Cardiac muscle cell (in vitro differentiated cells and primary cell): Measurements from ENCODE around the gene CAMKMT. TPM values are rescaled to one million over a fixed set of nuclear protein-coding genes. Genes with fewer than 3 reads are reported as not detected.
A peak's percentile ranks its signal among the peaks of the same experiment; 100 is the strongest.

Experiments
- DNase-seq, 2 donors: peaks; one replicate each; pipeline versions ENCODE4 v3.0.0 to v3.0.0-alpha.2; 2010 to 2017; ENCODE audit warnings: low read depth in 1 of 2, low spot score in 1 of 2
- H3K27ac ChIP-seq: fragments of 200-600 bp; sonication (generic); 2 replicates; pipeline ENCODE4 v1.5.1; 2016
- H3K27me3 ChIP-seq: fragments of 200-600 bp; sonication (generic); 2 replicates; pipeline ENCODE4 v1.6.0; 2016; ENCODE audit warnings: control low read depth
- H3K36me3 ChIP-seq: fragments of 200-600 bp; sonication (generic); 2 replicates; pipeline ENCODE4 v1.5.1; 2016; ENCODE audit warnings: control low read depth
- H3K4me1 ChIP-seq: fragments of 200-600 bp; sonication (generic); 2 replicates; pipeline ENCODE4 v1.8.1; 2017; ENCODE audit warnings: low read depth, mild to moderate bottlenecking, mixed run types
- H3K4me3 ChIP-seq: fragments of 200-600 bp; sonication (generic); 2 replicates; pipeline ENCODE4 v1.5.1; 2016; ENCODE audit warnings: mild to moderate bottlenecking
- H3K9me3 ChIP-seq: fragments of 200-600 bp; sonication (generic); 2 replicates; pipeline ENCODE4 v1.5.1; 2017; ENCODE audit warnings: low read depth, mild to moderate bottlenecking, control low read depth
- polyA plus RNA-seq: library from polyadenylated mRNA; unstranded; fragments of >200 nt; fragmentation: Nextera tagmentation; extraction: Ambion mirVana; gene quantifications from 2 replicates; pipeline ENCODE4 v1.2.1, GENCODE V29; 2016
- total RNA-seq: library from RNA; depleted of rRNA; stranded (reverse); fragments of >200 nt; gene quantifications from 2 replicates; pipeline ENCODE4 v1.2.3, GENCODE V29; 2016
- TF ChIP-seq, protein P1 (sequence below): IDR thresholded peaks from 2 replicates; pipeline ENCODE4 v1.5.1; 2012; ENCODE audit warnings: low read depth, mild to moderate bottlenecking, low read length

CAMKMT gene
- total and polyA plus RNA-seq, 2 experiments from 2014 or later, result 16.9 to 20.6 TPM

DNA sequence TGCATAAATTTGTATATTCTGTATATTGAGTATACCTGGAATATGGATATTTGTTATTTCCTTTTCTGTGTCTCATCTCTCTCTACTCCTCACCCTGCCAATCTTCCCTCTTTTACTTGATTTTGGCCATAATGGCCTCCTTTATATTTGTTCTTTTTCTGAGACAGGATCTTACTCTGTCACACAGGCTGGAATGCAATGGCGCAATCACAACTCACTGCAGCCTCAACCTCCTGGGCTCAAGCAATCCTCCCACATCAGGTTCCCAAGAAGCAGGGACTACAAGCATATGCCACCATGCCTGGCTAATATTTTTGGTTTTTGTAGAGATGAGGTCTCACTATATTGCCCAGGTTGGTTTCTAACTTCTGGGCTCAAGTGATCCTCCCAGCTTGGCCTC, 30.9 kb upstream of the CAMKMT start:
- TF ChIP-seq, protein P1, sequence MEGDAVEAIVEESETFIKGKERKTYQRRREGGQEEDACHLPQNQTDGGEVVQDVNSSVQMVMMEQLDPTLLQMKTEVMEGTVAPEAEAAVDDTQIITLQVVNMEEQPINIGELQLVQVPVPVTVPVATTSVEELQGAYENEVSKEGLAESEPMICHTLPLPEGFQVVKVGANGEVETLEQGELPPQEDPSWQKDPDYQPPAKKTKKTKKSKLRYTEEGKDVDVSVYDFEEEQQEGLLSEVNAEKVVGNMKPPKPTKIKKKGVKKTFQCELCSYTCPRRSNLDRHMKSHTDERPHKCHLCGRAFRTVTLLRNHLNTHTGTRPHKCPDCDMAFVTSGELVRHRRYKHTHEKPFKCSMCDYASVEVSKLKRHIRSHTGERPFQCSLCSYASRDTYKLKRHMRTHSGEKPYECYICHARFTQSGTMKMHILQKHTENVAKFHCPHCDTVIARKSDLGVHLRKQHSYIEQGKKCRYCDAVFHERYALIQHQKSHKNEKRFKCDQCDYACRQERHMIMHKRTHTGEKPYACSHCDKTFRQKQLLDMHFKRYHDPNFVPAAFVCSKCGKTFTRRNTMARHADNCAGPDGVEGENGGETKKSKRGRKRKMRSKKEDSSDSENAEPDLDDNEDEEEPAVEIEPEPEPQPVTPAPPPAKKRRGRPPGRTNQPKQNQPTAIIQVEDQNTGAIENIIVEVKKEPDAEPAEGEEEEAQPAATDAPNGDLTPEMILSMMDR, result no peak
- peaks cover 26% of the 10 kb centered on the region for H3K36me3 ChIP-seq

GRCh38 chr2:44333994-44334393, 27.8 kb upstream of the CAMKMT start:
- Histone ChIP-seq H3K4me3 (no peak overlapping the region), H3K36me3 (peaks cover 32% of the 10 kb centered on the region)

More for the DNA sequence above, 30.9 kb upstream of the CAMKMT start:
- peak in 1 of 2 donors; percentile 77 for DNase-seq
- no peak overlapping the region for H3K27ac ChIP-seq
- H3K9me3 ChIP-seq, result no peaks in the 10 kb centered on the region
- no peaks in the 10 kb centered on the region for H3K27me3 ChIP-seq
- no peak overlapping the region for H3K4me3 ChIP-seq
- H3K4me1 ChIP-seq, result peaks cover 13% of the 10 kb centered on the region

DNA sequence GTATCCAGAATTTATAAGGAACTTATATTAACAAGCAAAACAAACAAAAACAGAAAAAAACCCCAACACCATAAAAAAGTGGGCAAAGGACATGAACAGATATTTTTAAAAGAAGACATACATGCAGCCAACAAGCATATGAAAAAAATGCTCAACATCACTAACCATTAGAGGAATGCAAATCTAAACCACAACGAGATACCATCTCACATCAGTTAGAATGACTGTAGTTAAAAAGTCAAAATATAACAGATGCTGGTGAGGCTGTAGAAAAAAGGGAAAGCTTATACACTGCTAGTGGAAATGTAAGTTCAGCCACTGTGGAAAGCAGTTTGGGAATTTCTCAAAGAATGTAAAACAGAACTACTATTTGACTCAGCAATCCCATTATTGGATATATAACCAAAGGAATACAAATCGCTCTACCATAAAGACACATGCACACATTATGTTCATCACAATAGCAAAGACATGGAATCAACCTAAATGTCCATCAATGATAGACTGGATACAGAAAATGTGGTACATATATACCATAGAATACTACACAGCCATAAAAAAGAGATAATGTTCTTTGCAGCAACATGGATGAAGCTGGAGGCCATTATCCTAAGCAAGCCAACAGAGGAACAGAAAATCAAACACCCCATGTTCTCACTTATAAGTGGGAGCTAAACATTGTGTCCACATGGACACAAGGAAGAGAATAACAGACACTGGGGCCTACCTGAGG, 25.8 kb upstream of the CAMKMT start:
- Histone ChIP-seq H3K9me3 (no peaks in the 10 kb centered on the region), H3K4me3 (no peak overlapping the region), H3K36me3 (peaks cover 32% of the 10 kb centered on the region), H3K27me3 (no peaks in the 10 kb centered on the region), H3K4me1 (peaks cover 13% of the 10 kb centered on the region), H3K27ac (no peak overlapping the region)
- DNase-seq, result peak in 1 of 2 donors; percentile 24
- TF ChIP-seq, protein P1, result no peak

More at GRCh38 chr2:44333994-44334393, 27.8 kb upstream of the CAMKMT start:
- peak overlapping the region; percentile 65 for H3K27ac ChIP-seq
- no peaks in the 10 kb centered on the region for H3K27me3 ChIP-seq
- peaks cover 13% of the 10 kb centered on the region for H3K4me1 ChIP-seq
- TF ChIP-seq, protein P1, result no peak
- DNase-seq, result peak; percentile 10 to 26
- no peaks in the 10 kb centered on the region for H3K9me3 ChIP-seq

GRCh38 chr2:44342854-44343253, 18.9 kb upstream of the CAMKMT start:
- no peaks in the 10 kb centered on the region for H3K4me1 ChIP-seq
- H3K9me3 ChIP-seq, result no peaks in the 10 kb centered on the region
- H3K4me3 ChIP-seq, result no peak overlapping the region
- H3K27ac ChIP-seq, result no peak overlapping the region
- no peaks in the 10 kb centered on the region for H3K27me3 ChIP-seq
- peak in 1 of 2 donors; percentile 37 for DNase-seq
- TF ChIP-seq, protein P1, result peak; percentile 19
- peaks cover 52% of the 10 kb centered on the region for H3K36me3 ChIP-seq

DNA sequence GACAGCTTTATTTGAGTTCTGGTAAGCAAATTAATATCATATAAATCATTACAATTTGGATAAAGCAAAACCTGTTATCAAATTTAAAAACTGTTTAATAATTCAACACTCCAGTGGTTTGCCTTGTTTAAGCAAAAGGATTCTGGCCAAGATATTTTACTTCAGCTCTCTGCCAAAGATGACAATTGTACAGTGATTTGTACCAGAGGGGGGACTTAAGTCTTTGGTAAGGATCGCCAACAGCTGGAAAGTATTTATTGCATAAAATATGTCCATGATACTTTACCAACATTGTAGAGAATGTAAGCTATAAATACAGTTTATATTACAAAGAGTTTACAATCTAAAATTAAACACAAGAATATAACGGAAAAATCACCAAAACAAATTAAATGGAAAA, 14.2 kb upstream of the CAMKMT start:
- Histone ChIP-seq H3K4me1 (no peaks in the 10 kb centered on the region), H3K27ac (no peak overlapping the region), H3K4me3 (no peak overlapping the region), H3K9me3 (no peaks in the 10 kb centered on the region), H3K36me3 (peaks cover 18% of the 10 kb centered on the region), H3K27me3 (no peaks in the 10 kb centered on the region)
- no peak for DNase-seq
- TF ChIP-seq, protein P1, result no peak
